GM18873 (cell line): ENCODE results near the gene AKR1B1.
"Not testable (repeated sequence)": the region's sequence is repeated elsewhere in the genome, so short reads cannot be mapped to it uniquely, and the experiment has no call there.

Source experiments
- ATAC-seq: cut with Tn5 transposase; IDR thresholded peaks from one replicate; pipeline ENCODE4 v1.9.1; 2021; ENCODE audit warnings: mild to moderate bottlenecking, moderate library complexity, moderate number of reproducible peaks; ENCODE audit not compliant: unreplicated experiment, low FRiP score

AKR1B1 gene

GRCh38 chr7:134458806-134459698 lies at the start of gene AKR1B1:
Gene AKR1B1, minus strand, starts transcription at chr7:134459100. Its CDS starts 38 bp downstream, at chr7:134459062.
- ATAC-seq: peak; percentile 89

GRCh38 chr7:134505856-134506255 lies 47.0 kb upstream of the AKR1B1 start:
- ATAC-seq: no peak

GRCh38 chr7:134504660-134505164 lies 45.8 kb upstream of the AKR1B1 start:
- ATAC-seq: no peak

- ATAC-seq: no peak
These were observed 43.8 kb upstream of the AKR1B1 start for GRCh38 chr7:134502463-134503371.

- no peak for ATAC-seq
These were observed 42.1 kb upstream of the AKR1B1 start for GRCh38 chr7:134500982-134501381.

- no peak for ATAC-seq
These were observed 41.5 kb upstream of the AKR1B1 start for GRCh38 chr7:134500406-134500805.

GRCh38 chr7:134495546-134495945 lies 36.6 kb upstream of the AKR1B1 start:
- ATAC-seq: no peak

- ATAC-seq: no peak
These were observed 34.2 kb upstream of the AKR1B1 start for GRCh38 chr7:134493091-134493490.

GRCh38 chr7:134487721-134488120 lies 28.8 kb upstream of the AKR1B1 start:
- ATAC-seq: not testable (repeated sequence)

GRCh38 chr7:134485203-134485602 lies 26.3 kb upstream of the AKR1B1 start:
- no peak for ATAC-seq

GRCh38 chr7:134483296-134483695 lies 24.4 kb upstream of the AKR1B1 start:
- ATAC-seq: no peak

GRCh38 chr7:134482858-134483257 lies 24.0 kb upstream of the AKR1B1 start:
- ATAC-seq: no peak

- ATAC-seq: no peak
These were observed 22.3 kb upstream of the AKR1B1 start for GRCh38 chr7:134481167-134481566.

GRCh38 chr7:134480730-134481129 lies 21.8 kb upstream of the AKR1B1 start:
- ATAC-seq: no peak

GRCh38 chr7:134480202-134480601 lies 21.3 kb upstream of the AKR1B1 start:
- no peak for ATAC-seq

- ATAC-seq: no peak
These were observed 19.8 kb upstream of the AKR1B1 start for GRCh38 chr7:134478707-134479106.

GRCh38 chr7:134477954-134478353 lies 19.1 kb upstream of the AKR1B1 start:
- ATAC-seq: no peak

GRCh38 chr7:134476044-134476443 lies 17.1 kb upstream of the AKR1B1 start:
- ATAC-seq: no peak

- ATAC-seq: no peak
These were observed 15.9 kb upstream of the AKR1B1 start for GRCh38 chr7:134474828-134475227.

GRCh38 chr7:134473861-134474291 lies 15.0 kb upstream of the AKR1B1 start:
- ATAC-seq: no peak
